ENCODE data around the gene PHTF1.
A peak's percentile ranks its signal among the peaks of the same experiment; 100 is the strongest.

PHTF1 gene

GRCh38 chr1:113665071-113665470 lies 94.2 kb downstream of the PHTF1 start:
- no peak for DNase-seq (ENCODE audit: low read depth)

GRCh38 chr1:113663165-113663951 lies 95.9 kb downstream of the PHTF1 start:
- DNase-seq (ENCODE audit: low read depth): no peak

GRCh38 chr1:113662101-113662500 lies 97.2 kb downstream of the PHTF1 start:
- no peak for DNase-seq (ENCODE audit: low read depth)

GRCh38 chr1:113660088-113660487 lies 99.2 kb downstream of the PHTF1 start:
- peak; percentile 23 for DNase-seq (ENCODE audit: low read depth)

- DNase-seq (ENCODE audit: low read depth): no peak
Observed at GRCh38 chr1:113659556-113659955, 99.7 kb downstream of the PHTF1 start.

GRCh38 chr1:113659035-113659434 lies 100.3 kb downstream of the PHTF1 start:
- DNase-seq (ENCODE audit: low read depth): no peak

DNA sequence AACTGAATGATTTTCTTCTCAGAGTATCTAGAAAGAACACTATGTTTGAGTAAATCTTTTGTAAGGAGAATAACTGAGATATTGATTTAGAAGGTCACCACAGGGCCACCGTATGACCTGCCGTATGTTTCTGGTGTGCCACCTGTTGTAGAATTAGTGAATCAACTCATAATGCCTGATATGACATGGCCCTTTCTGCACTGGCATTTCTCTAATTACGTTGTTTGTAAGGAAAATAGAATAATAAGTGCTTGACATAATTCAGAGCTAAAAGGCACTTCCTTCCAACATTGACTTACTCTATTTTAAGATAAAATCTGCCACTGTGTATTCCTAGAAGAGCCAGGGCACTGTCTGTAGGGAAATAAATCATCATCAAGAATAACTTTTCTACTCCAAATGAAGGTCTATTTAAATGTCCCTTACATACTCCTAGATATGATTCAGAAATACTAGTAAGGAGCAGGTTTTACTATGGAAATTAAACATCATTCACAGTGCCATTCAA lies 101.7 kb downstream of the PHTF1 start:
- no peak for DNase-seq (ENCODE audit: low read depth)

- DNase-seq (ENCODE audit: low read depth): no peak
Observed at GRCh38 chr1:113657126-113657525, 102.2 kb downstream of the PHTF1 start.

GRCh38 chr1:113654883-113655282 lies 104.4 kb downstream of the PHTF1 start:
- no peak for DNase-seq (ENCODE audit: low read depth)

GRCh38 chr1:113653741-113654140 lies 105.5 kb downstream of the PHTF1 start:
- no peak for DNase-seq (ENCODE audit: low read depth)

GRCh38 chr1:113652771-113653170 lies 106.5 kb downstream of the PHTF1 start:
- no peak for DNase-seq (ENCODE audit: low read depth)

- DNase-seq (ENCODE audit: low read depth): no peak
Observed at GRCh38 chr1:113648478-113648877, 110.8 kb downstream of the PHTF1 start.

GRCh38 chr1:113647164-113647563 lies 112.1 kb downstream of the PHTF1 start:
- peak; percentile 34 for DNase-seq (ENCODE audit: low read depth)
